AG08396 (cell line): ENCODE data around the gene TUBGCP2.
"Not testable (repeated sequence)": the region's sequence is repeated elsewhere in the genome, so short reads cannot be mapped to it uniquely, and the experiment has no call there.

Experiments
- DNase-seq: peaks from one replicate; pipeline ENCODE4 v3.0.0; 2012; ENCODE audit warnings: low spot score, mixed read lengths

The TUBGCP2 gene

GRCh38 chr10:133246236-133246626 lies 62.4 kb downstream of the TUBGCP2 start:
- DNase-seq: no peak

GRCh38 chr10:133245439-133246235 lies 63.0 kb downstream of the TUBGCP2 start:
- DNase-seq: peak; percentile 74

DNA sequence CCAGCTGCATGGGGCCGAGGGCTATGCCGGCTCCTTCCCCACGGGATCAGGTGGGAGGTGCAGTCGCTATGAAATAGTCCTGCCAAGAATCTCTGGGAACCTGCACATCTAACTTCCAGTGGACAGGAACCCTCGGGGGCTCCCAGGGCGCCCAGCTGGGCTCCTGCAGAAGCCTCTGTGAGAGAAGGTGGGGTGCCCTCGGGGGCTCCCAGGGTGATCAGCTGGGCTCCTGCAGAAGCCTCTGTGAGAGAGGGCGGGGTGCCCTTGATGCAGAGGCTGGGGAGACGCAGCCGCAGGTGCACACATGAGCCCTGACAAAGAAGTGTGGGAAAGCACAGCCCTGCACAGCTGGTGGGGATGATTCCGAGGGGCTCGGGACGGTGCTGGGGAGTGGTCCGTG lies 65.1 kb downstream of the TUBGCP2 start:
- no peak for DNase-seq

DNA sequence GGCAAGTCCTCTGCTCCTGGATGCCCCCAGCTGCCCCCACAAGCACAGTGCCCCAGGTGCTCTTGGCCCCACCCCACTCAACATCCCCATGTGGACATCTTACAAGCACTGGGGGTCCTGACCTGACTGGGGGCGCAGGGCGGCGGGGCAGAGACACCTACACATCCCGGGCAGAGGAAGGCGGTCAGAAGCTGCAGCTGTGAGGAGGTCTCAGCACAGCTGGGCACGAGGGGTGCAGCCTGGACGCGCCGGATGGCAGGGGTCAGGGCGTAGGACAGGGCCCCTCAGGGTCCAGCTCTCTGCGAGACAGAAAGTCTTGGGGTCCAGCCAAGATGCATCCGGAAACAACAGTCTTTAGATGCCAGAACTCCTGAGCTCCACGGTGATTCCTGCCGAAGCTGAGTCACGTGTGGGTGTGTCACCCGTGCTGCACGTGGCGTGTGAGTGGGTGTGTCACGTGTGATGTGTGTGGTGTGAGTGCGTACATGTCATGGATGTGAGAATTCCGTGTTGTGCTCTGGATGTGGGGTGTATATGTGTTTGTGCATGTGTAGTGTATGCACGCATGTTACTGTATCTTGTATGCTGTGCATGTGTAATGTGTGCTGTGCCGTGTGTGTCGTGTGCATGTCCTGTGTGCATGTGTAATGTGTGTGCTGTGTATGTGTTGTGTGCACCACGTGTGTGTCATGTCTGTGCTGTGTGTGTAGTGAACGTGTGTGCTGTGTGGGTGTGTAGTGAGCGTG lies 65.9 kb downstream of the TUBGCP2 start:
- peak; percentile 74 for DNase-seq

GRCh38 chr10:133241501-133242205 lies 67.0 kb downstream of the TUBGCP2 start:
- DNase-seq: no peak

GRCh38 chr10:133239990-133240389 lies 68.7 kb downstream of the TUBGCP2 start:
- no peak for DNase-seq

DNA sequence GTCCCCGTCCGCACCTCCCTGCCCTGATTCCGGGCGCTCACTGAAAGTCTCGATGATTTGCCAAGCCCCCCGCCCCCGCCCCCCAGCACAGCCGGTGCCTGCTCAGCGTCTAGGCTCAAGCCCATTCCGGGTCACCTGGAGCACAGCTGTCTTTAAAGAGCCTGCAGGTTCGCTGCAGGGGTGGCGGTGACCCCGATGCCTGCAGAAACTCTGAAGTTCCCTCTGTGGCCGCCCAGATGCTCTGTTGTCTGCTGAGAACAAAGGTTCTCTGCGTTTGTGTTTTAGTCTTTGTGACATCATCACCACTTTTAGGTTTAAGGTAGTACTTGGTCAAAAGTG lies 70.2 kb downstream of the TUBGCP2 start:
- no peak for DNase-seq

DNA sequence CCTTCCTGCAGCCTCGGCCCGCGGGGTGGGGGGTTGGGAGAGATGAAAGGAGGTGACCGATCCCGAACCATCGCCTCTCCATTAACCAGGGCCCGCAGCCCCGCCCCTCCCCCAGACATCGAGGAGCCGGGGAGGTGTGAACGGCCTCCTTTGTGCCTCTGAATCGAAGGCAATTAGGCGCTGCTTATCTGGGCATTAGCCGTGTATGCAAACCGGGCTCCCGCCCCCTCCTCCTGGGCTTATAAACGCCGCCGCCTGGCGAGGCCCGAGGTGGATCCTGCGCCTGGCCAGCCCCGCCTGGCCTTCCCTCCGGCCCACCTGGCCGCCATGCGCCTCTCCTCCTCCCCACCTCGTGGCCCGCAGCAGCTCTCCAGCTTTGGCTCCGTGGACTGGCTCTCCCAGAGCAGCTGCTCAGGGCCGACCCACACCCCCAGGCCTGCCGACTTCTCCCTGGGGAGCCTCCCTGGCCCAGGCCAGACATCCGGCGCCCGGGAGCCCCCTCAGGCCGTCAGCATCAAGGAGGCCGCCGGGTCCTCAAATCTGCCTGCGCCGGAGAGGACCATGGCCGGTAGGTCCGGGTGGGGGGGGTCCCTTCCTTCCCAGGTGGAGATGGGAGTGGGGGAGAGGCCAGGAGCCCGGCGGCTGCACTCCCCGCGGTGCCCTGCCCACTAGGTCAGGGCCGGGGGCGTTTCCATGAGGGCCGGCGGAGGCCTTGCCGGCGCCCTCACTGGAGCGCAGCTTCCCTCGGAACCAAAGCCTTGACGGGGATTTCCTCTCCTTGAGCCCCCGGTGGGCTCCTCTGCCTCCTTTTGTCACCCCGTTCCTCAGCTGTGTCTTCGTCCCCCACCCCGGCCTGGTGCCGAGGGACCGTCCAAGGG lies 70.8 kb downstream of the TUBGCP2 start, which contains the start of gene VENTX:
Gene VENTX, plus strand, starts transcription at position 268 of the 878 bp plus-strand sequence. Its CDS starts 60 bp downstream, at position 328.
- DNase-seq: no peak

- DNase-seq: no peak
These were observed 71.5 kb downstream of the TUBGCP2 start for GRCh38 chr10:133237241-133237587.

DNA sequence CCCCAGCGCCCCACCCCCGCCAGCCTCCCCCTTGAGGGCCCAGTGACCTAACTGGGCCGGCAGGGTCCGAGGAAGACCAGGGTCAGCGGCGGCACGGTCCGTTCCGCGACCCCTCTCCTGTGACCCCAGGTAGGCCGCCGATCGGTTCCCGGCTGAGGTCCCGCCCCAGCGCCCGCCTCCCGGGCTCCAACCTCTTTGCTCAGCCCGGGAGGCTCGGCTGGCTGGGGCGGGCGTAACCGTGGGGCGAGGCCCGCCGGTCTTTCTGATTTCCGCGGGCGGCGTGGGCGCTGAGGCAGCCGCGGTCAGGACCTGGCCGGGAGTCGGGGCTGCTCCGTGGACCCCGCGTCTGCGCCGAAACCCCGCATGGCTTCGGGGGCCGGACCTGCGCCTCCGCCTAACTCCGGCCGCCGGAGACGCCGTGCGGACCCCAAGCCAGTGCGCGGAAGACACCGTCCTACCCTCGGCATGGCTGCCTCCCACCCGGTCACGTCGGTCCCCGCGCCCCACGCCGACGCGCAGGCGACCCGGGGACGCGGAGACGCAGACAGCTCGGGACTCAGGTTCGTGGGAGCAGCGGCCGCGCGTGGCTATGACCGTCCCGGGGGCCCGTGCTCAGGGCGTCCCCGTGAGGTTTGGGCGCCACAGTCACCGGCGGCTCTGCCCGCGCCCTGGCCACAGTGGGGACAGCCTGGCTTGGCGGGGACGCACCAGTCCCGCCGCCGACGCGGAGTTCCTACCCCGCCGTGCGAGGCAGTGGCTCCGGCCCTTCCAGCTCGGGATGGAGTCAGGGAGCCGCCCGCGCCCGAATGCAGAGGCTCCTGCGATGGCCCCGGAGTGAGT lies 72.1 kb downstream of the TUBGCP2 start:
- DNase-seq: no peak

DNA sequence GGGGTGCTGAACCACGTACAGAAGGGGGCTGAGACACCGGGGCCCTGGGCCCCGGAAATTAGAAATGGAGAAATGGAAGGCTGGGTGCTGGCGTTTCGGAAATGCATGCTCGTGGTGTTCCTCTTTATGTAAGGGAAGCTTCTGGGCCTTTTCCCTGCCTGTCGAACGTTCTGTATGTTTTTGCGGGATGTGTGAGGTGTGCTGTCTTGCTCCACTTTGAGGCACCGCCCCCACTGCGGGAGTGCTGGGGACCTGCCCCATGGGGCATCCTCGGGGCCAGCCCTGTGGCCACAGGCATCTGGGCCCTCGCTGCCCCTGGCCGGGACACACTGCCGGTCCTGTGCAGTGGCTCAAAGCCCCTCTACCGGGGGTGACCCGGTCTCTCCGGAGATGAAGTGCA lies 72.7 kb downstream of the TUBGCP2 start:
- no peak for DNase-seq

- no peak for DNase-seq
These were observed 73.3 kb downstream of the TUBGCP2 start for GRCh38 chr10:133235265-133235855.

DNA sequence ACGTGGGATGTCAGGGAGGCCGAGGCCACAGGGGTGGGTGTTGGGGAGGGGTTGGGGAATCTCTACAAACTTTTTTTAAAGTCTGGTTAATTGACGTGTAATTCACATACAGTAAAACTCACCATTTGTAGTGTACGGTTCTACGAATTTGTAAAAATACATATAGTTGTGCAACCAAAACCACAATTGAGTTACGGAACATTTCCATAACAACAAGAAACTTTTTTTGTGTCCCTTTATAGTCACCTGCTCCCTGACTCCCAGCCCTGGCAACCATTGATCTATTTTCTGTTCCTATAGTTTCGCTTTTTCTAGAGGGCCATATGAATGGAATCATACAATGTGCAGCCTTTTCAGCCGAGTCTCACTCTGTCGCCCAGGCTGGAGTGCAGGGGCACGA lies 73.9 kb downstream of the TUBGCP2 start:
- DNase-seq: not testable (repeated sequence)

GRCh38 chr10:133231946-133232574 lies 76.6 kb downstream of the TUBGCP2 start:
- DNase-seq: no peak

- DNase-seq: no peak
These were observed 77.3 kb downstream of the TUBGCP2 start for GRCh38 chr10:133231244-133231945.

DNA sequence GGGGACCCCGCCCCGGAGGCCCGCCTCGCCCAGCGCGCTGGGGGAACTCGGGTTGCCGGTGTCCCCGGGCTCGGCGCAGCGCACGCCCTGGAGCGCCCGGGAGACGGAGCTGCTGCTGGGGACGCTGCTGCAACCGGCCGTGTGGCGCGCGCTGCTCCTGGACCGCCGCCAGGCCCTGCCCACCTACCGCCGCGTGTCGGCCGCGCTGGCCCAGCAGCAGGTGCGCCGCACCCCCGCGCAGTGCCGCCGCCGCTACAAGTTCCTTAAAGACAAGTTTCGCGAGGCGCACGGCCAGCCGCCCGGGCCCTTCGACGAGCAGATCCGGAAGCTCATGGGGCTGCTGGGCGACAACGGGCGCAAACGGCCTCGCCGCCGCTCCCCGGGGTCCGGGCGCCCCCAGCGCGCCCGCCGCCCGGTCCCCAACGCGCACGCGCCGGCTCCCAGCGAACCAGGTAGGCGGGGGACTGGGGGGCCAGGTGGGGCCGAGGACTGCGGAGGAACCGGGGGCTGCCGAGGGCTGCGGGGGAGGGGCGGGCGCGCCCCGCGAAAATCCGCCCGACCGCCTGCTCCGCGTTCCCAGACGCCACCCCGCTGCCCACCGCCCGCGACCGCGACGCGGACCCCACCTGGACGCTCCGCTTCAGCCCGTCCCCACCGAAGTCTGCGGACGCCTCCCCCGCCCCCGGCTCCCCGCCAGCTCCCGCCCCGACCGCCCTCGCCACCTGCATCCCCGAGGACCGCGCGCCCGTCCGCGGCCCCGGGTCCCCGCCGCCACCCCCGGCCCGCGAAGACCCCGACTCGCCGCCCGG lies 78.1 kb downstream of the TUBGCP2 start:
- no peak for DNase-seq

GRCh38 chr10:133230044-133230361 lies 78.7 kb downstream of the TUBGCP2 start, which contains the start of gene UTF1:
UTF1 (plus strand) TSS chr10:133230217; CDS start chr10:133230289, 72 bp downstream.
- DNase-seq: no peak

DNA sequence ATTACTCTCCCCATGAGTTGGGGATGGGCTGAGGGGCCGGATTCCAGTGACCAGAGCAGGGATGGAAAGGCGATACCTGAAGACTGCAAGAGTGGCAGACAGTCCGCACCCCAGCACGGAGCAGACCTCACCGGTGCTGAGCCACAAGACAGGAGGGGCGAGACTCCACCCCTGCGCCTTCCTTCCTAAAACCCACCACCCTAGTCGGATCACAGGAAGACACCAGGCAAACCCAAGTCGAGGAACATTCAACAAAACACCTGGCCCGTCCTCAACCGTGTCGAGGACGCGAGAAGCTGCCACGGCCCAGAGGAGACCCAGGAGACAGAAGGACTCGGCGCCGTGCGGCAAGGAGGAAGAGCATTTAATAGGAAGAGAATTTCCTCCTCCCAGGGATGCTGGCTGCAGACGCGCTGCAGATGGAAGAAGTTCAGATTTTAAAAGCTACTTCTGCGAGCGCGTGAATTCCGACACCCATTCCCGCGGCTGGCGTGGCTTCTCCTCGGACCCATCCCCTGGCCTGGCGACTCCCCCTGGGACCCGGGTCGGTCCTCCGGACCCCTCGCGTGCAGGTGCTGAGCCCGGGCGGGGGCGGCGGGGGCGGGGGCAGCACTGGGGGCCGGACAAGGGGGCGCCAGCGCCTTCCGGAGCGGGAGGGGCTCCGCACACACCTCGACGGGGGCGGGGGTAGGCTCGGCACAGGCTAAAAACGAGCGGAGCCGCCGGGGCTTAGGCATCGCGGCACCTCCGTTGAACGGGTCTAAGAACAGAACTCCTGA lies 79.2 kb downstream of the TUBGCP2 start:
- no peak for DNase-seq
